Stimulated activated CD8-positive, alpha-beta memory T cell treated with anti-CD3 and anti-CD28 coated beads, Interleukin-7, amount 100 ng/mL, for 1 hour (primary cell): ENCODE results near the gene EIF1AX.
"Not testable (repeated sequence)": the region's sequence is repeated elsewhere in the genome, so short reads cannot be mapped to it uniquely, and the experiment has no call there.

ENCODE experiments used
- DNase-seq, 2 donors: peaks; one replicate each; pipeline ENCODE4 v3.0.0-alpha.2; 2020; ENCODE audit warnings: low read depth in 2 of 2

The EIF1AX gene, protein sequence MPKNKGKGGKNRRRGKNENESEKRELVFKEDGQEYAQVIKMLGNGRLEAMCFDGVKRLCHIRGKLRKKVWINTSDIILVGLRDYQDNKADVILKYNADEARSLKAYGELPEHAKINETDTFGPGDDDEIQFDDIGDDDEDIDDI

DNA sequence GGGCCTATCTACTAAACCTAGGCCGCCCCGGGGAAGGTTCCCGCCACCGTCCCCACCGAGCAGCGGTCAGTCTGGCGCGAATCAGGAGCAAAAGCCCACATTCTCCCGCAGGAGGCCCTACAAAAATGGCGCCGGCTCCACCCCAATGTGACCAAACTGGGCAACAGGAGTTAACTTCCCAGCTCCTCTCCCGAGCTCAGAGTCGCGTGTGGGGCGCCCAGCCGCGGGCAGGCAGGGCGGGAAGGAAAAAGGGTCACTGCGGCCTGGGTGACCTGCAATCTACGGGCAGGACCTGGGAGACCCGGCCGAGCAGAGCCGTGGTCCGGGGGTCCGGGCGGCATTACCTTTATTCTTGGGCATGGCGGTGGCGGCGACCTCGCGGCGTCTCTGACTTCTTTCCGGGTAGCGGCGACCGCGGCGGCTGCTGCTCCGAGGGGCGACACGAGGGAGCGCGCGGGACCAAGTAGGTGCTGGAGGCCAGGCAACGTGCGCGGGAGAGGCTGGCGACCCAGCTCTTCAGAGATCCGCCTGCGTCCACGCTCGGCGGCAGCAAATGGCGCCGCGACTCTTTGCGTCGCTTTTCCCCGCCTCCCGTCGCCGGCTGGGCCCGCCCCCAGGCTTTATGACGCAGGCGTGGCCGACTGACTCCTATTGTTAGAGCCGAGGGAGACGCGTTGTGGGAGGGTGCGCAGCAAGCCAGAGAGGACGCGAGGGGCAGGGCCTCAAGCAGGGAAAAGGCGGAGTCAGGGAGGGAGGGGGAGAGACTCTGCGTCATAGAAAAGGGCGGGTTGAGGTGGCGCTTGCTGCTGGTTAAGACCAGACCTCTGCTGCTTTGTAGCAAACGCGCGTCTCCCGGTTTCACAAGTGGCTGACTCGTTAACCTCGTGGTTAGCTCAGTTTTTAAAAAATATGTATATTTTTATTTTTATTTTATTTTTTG, at the start of gene EIF1AX:
Gene EIF1AX (minus strand): TSS at position 558 of the 940 bp plus-strand sequence. CDS start 198 bp downstream, at position 360.
- peak; percentile 85 to 96 for DNase-seq

DNA sequence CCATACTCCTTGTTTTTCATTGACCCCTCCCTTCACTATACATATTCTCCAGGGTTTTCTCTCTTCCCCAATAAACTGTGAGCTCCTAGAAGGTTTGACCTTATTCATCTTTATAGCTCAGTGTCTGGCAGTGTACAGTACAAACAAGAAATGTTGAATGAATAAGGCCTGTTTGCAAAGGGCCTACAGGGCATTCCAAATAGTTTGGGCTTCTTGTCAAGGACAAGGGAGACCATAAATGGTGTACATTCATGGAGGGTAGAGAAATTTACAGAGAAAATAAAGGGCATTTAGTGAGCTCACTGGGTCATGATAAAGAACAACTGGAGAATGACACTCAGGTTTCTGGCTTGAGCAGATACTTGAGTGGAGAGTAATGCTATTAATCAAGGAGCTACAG, 47.5 kb upstream of the EIF1AX start:
- DNase-seq: no peak

DNA sequence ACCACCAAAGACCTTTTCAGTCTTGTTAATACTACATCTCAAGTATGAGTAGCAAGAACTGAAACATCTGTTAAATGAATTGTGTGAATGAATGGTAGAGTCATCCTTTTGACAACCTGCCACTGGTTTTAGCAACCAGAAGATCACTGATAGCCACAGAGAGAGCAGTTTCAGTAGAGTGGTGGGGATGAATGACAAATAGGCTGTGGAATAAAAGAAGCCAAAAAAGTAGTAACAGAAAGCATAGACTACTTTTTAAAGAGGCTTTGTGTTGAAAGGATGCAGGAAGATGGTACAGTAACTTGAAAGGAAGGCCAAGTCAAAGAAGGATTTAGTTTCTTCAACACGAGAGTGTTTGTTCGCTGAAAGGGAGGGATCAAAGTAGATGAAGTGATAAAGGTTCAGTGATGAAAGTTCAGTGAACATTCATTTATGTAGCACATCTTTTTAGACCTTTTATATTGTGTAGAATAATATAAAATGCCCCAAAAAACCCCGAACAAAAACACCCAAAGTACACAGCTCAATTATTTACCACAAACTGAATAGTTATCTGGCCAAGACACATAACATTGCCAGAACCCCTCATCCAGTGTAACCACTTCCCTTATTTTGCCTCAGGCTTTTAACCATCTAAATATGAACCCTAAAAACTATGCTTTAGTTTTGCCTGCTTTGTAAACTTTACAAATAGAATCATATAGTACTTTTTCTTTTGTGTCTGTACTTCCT, 40.1 kb upstream of the EIF1AX start:
- DNase-seq: no peak

DNA sequence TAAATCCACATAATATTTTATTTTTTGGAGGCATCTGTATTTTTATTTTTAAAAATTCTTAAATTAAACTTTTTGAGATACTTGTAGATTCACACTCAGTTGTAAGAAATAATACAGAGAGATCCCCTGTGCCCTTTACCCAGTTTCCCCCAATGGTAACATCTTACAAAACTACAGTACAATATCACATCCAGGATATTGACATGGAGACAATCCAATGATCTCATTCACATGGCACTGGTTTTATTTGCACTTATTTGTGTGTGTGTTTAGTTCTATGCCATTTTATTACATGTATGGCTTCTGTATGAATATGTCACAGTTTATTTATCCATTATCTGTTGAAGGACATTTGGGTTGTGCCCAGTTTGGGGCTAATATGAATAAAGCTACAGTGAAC, 35.5 kb upstream of the EIF1AX start:
- no peak for DNase-seq

DNA sequence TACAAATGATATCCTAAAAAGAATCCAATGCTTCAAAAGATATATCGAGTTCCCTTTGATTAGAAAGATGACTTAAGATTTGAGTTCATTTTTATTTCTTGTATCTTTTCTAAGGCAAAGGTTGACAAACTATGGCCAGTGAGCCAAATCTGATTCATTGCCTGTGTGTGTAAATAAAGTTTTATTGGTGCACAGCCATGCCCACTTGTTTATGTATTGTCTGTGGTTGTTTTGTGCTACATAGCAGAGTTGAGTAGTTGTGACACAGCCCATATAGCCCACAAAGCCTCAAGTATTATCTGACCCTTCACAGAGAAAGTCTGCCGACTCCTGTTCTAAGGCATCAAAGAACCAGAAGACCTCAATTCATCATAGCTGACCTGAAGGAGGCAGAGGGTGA, 32.2 kb upstream of the EIF1AX start:
- DNase-seq: no peak

DNA sequence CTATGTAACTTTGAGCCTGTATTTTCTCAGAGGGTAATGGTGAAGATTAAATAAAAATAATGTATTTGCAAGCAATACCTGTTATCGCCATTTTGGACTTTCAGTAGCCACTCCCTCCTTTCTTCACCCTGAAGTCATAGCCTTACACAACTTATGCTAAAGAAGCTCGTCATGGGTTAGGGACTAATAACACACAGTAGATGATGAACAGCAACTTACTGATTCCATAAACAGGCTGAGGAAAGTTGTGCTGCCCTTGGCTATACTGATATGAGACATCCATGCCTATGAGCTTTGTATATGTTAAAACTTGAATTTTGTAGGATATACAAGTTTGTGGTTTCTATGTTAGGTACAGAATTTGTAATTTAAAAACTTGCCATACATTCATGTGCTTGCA, 31.7 kb upstream of the EIF1AX start:
- no peak for DNase-seq

DNA sequence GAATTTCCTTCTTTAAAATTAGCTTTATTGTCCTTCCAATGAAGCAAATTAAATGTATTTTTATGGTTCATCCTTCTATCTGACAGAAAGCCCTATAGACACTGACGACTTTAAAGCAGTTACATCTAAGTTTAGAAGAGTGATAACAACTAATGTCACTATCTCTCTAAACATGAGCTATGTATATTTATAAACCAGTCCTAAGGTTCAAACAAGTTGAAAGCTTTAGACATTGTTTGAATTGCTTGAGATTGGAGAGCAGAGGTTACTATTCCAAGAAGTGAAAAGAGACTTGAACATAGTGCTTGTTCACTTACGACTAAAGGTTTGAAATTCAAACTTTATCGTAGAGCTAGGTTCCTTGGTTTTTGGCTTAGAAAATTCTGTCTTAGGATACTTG, 30.2 kb upstream of the EIF1AX start:
- DNase-seq: no peak

DNA sequence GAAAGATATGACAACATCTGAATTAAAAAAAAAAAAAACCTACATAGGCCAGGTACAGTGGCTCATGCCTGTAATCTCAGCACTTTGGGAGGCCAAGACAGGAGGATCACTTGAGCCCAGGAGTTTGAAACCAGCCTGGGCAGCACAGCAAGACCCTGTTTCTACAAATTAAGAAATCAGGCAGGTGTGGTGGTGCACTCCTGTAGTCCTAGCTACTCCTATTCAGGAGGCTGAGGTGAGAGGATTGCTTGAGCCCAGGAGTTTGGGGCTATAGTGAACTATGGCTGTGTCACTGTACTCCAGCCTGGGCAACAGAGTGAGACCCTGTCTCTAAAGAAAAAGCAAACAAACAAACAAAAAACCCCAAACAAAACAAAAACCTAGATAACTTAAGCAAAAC, 20.9 kb upstream of the EIF1AX start:
- DNase-seq: not testable (repeated sequence)

DNA sequence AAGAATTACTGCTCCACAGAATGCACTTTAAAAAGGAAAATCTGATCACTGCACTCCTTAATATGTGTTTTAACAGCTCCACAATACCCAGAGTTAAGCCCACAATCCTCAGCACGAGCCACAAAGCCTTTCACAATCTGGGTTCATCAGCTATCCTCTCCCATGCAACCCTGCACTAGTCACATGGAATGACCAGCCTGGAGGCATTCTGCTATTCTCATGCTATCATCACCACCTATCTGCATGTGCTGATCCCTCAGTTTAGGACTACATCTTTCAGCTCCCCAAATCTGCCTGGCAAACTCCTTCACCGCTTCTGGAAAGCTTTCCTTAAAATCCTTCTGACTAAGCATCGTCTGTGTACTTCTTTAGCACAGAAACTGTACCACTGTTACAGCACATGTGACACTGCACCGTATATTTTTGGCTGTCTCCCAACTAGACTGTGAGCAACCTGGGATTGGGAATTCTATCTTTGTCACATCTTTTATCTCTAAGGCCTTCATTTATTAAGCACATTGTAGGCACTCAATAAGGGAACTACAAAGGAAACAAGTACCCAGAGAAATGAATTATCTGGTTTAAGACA, 18.3 kb upstream of the EIF1AX start:
- no peak for DNase-seq

DNA sequence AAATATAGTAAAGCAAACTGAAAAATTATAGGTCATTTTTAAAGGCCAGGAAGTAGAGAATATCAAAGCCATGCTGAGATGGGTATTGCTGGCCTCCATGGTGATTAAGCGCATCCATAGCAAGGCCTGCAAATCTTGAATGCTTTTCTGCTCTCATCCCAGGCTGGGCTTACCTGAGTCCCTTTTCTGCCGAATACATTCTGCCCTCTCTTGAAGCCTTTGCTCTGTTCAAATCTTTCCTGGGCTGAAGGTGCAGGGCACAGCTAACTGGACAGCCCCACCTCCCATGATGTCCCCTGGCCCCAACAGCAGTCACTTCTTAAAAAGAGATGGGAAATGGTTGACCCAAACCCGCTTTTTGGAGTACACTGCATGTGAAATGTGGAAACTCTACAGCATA, 10.1 kb upstream of the EIF1AX start:
- no peak for DNase-seq

DNA sequence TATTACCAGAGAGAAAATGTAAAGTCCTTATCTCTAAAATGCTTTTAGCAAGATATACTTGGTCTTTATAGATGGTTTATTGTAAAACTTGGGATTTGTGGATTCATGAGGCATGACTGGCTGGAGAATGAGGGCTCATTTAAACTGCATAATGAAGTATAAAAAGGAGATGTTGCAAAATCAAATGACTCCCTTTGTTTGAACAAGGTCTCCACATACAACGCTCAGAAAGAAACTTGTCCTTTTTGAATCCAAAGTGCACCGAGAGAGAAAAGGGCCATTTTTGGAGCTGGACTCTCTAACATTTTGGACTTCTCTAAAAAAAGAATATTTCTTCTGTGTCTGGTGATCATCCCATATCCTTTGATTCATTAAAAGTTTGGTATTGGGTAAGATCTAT, 7.7 kb upstream of the EIF1AX start:
- no peak for DNase-seq

DNA sequence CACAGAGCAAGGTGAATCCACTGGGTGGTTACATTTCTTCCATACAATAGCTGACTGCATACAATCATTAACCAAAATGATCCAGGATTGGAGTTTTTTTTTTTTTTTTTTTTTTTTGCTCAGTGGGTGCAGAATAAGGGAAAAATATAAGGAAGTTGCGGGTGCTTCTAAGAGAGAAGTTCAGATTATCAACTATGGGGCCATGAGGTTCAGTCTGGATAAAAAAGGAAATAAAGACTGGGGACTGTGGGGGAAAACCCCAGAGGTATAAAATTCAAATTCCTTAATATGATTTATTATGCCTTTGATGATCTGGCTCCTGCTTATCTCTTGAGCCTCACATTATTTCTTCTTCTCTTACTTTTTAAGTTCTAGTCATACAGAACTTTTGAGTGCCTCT, 5.9 kb upstream of the EIF1AX start:
- DNase-seq: no peak

DNA sequence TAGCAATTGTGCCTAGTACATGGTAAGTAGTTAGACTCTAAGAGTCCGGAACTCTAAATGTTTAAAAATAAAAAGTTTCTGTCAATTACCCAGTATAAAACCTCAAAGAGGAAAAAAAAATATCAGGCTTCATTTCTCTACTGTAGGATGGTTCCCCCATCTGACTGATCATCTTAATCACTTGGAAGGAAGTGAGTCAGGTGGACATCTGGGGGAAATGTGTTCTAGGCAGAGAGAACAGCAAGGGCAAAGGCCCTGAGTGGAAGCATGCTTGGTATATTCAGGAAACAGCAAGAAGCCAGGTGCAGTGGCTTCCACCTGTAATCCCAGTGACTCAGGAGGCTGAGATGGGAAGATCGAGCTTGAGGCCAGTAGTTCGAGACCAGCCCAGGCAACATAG, 2.9 kb upstream of the EIF1AX start:
- no peak for DNase-seq

DNA sequence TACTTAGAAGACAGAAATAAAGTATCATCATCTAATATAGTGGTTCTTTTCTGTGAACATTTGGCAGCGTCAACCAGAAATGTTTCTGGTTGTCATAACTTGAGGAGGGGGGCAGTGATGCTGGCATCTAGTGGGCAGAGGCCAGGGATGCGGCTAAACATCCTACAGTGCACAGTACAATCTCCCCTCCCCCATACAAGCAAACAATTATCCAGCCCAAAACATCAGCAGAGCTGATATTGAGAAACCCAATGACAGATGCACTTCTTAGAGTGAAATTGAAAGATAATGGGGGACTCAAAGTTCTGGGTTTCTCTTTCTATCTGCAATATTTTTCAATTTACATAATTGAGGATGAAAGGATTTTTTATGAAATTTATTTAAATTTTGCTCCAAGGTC, 1.9 kb upstream of the EIF1AX start:
- no peak for DNase-seq

DNA sequence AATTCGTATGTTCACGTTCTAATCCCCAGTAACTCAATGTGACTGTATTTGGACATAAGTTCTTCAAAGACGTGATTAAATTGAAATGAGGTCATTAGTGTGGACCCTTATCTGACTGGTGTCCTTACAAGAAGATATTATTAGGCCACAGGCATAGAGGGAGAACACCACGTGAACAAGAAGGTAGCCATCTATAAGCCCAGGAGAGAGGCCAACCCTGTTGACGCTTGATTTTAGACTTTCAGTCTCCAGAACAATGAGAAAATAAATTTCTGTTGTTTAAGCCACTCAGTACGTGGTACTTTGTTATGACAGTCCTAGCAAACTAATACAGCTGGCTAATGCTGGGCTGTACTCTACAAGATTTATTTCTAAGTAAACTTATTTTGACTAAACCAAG, 1.5 kb upstream of the EIF1AX start:
- DNase-seq: no peak

DNA sequence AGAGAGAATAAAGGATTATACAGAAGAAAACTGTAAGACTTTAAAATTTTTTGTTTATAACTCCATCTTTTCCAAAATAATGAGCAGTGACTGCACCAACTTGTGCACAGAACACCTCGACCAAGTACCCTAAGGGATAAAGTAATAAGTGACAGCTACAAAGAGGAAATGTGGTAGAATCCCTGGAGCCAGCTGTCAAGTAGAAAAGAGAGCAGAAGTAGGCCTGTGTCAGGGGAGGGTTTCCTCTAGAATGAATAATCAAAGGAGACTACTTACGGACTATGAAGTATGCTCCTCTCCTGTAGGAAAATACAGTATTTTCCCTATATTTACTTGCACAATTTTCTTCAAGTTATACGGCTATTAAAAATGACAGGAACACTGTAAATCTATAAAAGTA, 1.2 kb downstream of the EIF1AX start:
- no peak for DNase-seq

DNA sequence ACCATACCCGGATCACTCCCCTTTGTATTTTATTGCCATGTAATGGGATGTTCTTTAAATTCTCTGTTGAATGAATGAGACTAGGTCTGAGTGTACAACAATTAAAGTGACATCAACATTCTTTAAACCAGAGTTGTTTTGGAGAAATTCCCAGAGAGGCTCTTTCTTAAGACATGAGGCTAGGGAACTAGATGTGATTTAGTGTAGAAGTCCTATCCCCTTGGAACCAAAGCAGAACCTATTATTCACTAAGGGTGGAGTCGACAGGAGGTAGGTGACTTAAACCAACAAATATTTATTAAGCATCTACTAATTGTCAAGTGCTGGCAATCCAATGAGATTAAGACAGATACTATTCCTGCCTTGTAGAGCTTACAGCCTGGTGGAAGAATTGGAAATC, 1.7 kb downstream of the EIF1AX start:
- no peak for DNase-seq

DNA sequence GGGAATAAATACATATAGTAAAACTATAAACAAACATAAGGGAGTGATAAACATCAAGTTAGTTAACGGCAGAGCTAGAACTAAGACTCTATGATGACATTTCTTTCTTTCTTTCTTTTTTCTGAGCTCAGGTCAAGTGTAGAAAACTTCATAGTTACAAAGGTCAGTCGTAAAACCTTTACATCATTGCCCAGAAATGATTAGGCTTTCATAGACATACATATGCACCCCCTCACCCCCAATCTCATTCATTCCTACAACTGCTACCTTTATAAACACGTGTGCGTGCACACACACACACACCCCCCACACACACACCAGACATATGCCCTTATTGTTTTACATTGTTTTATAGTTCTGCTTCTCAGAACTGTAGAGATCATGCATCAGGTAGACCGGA, 5.7 kb downstream of the EIF1AX start:
- DNase-seq: no peak

DNA sequence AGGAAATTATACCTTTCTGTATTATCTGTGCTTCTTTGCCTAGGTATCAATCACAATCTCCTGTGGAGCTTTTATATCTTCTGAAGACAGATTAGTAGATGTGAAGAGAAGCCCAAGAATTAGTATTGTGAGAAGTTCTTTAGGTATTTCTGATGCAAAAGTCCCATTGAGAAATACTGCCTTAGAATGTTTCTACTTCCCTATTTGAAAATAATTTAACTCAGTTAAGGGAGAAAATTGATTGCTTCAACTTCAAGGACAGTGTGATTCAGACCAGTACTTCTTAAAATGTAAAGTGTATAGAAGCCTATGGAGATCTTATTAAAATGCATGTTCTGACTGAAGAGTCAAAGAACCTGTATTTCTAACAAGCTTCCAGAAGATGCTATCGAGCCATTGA, 9.0 kb downstream of the EIF1AX start:
- DNase-seq: no peak

DNA sequence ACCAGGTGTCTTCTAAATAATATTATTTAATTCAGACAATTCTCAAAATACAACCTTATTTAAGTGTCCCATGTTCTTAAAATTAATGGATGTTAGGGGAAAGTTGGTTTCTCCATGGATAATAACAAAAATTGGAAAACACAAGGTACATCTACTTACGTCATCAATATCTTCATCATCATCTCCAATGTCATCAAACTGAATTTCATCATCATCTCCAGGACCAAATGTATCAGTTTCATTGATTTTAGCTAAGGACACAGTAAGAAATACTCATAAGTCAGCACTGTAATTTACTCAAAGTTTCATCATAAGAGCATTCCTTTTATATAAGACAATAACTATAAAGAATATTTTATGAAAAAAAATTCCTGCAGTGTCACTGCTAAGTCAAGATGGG, 11.3 kb downstream of the EIF1AX start:
- DNase-seq: no peak

DNA sequence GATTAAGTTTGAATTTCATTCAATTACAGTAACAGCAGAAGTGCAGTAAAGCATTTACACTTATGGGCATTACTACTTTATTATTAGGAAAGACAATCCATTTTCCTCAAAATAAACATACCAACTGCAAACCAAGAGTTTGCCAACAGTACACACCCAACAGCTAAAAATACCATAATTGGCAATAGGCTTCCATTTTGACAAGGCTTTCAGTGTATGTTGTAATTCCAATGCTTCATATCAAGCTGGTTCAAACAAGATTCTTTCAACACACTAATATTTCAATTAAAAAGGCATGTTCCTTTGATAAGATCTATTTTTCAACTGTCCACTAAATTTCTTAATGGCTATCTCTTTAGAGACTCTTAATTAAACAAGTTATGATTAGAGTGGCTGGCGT, 12.1 kb downstream of the EIF1AX start:
- no peak for DNase-seq

DNA sequence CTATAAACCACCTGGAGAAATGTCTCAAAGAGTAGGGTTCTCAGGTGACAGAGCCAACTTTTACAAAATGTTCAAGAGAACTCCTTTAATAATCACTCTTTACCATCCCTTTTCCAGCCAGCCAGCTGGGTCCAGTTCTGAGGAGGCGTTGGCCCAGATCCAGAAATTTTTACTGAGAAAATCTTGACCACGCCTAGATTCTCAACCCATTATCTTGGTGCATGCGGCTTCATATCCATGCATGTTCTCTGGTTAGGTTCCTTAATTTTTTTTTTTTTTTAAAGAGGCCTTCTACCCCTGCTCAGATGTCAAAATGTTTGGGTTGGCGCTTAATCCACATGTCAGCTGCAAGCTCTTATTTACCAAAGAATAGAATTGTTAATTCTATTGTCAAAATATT, 13.0 kb downstream of the EIF1AX start:
- no peak for DNase-seq
